Activated effector memory CD4-positive, alpha-beta T cell treated with anti-CD3 and anti-CD28 coated beads, Interleukin-2, amount 50 U/mL, for 16 hours (primary cell): ENCODE measurements around the gene FSTL4.

Experiments
- DNase-seq: peaks from one replicate; pipeline ENCODE4 v3.0.0-alpha.2; 2020

The FSTL4 gene

DNA sequence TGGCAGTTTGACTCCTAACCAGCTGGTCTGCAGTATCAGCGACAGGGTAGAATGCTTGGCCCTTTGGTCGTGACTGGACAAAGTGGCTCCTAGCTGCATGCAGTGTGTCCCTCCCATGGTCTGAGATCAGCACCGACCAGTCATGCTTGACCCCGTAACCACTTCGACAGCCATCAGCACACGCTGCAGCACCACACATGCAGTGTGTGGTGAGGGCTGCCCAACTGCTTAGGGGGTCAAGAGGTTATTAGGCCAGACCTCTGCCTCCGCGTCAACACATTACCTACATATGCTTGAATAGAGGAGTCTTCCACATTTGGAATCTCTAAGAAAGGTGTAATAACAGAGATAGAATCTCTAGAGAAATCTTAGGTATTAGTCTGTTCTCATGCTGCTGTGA is 139.1 kb downstream of the FSTL4 start:
- DNase-seq: no peak

DNA sequence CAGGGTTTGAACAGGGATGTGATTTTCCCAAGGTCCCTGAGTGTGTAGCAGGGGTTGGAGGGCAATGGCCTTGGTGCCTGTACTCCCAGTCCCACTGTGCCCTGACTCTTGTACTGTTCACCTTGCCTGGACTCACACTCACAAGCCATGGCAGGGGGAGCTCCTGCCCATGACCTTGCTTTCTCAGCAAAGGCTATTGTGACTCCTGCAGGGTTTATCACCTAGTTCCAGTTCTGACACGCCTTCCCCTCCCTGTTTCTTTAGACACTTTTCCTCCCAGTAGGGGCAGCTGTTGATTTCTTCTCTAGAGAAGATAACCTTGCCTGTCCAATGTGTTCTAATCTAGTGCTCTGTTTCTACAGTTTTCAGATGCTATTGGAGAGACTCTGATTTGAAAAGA is 139.5 kb downstream of the FSTL4 start:
- DNase-seq: no peak

DNA sequence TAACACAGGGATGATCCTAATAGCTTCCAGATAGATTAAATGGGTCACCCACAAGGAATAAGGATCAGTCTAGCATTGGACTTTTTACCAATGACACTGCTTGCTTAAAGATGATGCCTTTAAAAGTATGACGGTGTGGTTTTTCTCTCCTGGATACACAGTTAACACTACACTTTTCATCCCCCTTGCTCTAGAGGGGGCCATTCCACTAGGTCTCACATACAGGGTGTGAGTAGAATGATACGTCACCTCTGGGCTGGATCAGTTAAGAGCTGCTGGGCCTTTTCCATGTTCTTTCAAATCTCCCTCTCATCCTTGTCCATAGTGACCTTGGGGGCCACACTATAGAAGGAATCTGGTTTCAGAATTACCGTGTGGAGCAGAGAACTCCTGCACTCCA is 140.6 kb downstream of the FSTL4 start:
- DNase-seq: no peak

DNA sequence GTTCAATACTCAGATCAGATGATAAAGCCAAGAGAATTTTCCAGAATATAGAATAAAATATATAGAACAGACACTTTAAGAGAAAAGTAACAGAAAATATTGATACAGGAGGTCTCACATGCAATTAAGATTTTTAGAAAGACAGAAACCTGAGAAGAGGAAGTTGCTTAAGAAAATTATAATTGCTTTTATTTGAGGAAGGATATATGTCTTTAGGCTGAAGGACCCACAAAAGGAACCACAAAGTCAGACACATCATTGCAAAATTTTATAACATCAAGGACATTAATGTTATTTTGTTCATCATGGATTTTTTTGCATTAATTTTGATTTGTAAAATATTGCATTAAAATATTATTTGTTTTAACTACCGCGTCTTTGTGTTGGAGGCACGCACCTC is 141.5 kb downstream of the FSTL4 start:
- no peak for DNase-seq

DNA sequence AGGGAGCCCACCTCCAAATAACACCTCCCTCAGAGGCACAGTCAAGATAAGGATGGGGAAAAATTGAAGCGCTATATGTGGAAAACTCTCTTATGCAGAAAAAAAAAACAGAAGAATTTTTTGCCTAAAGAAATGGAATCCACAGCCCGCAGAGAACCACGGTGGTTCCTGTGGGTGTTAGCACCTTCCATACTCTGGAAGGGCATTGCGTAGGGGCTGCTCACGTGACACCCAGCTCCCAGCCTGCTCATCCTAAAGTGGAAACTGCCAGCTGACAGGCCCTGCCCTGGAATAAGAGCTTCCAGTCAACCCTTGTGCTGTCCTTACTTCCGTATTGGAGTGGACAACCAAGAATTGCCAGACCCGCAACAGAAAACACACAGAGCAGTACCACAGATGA is 142.5 kb downstream of the FSTL4 start:
- no peak for DNase-seq

DNA sequence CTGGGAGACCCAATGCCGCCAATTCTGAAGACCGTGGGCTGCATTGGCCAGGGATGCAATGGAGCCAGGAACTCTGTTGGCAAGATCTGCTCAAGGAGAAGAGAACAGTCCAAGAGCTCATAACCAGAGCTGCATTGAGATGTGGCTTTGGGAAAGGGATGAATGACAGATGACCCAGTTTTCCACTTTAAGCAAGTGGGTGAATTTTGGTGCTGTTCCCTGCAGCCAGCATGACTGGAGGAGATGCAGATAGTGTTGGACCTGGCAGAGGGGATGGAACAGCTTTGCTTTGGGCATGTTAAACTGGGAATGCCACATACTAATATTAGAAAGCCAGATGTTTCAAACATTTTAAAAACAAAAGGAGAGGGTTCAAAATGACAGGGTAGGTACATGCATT is 143.1 kb downstream of the FSTL4 start:
- DNase-seq: no peak

DNA sequence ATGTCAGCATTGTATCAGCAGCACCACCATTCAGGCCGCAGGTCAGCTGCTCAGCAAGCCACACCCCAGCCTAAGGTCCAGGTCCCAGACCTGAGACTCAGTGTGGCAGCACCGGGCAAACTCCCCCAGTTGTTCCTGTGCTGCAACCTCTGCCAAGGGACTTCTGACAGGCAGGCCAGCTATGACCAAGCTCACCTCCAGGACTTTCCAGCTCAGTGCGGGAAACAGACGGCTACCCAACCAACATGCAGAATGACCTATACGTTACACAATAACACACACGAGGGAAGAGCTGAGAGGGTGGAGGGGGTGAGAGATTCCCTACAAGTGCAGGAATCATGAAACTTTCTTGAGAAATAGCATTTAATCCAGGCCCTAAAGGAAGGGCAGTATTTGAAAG is 143.7 kb downstream of the FSTL4 start:
- DNase-seq: no peak

DNA sequence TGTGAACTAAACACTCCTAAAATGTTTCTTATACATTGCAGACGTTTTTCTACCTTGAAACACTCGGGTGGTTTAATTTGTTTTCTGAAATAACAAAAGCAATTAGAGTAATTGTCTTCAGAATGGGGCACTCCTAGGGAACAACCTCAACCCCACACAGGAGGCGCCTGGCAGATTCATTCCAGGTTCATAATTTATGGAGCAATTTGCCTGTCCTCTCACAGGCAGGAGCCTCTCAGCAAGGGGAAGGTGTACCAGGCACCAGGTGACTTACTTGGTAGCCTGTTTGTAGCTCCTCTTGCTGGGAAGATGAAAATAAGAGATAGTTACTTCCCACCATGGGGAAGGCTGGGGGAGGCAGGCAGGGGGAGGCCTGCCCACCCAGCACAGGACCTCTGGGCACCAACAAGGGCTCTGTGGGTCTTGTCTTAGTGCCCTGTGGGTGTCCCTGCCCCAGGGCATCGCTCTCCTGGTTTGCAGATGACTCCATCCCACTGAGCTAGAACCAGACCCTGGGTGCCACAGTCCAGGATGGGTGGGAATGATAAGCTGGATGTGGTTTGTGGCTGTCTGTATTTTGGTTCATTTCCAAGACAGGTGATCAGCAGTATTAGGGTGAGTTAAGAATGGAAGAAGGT is 144.4 kb downstream of the FSTL4 start:
- no peak for DNase-seq

DNA sequence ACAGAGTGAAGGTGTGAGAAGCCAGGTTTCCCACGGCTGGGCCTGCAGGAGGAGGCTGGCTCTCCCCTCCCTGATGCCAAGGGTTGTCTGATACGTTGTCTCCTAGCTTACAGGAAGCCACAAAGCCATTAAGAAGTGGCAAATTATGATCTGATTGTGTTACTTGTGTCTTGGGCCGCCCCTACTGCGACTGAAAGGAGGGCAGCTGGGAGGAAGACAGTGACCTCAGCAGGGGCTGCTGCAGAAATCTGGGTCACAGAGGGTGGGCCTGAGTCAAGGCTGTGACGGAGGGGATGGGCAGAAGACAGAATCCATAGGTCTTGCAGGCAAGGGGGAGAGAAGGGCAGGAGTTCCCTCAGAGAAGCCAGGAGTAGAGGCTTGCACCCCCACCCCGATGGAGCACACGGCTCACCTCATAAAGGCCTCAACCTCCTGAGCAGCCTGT is 145.0 kb downstream of the FSTL4 start:
- no peak for DNase-seq

DNA sequence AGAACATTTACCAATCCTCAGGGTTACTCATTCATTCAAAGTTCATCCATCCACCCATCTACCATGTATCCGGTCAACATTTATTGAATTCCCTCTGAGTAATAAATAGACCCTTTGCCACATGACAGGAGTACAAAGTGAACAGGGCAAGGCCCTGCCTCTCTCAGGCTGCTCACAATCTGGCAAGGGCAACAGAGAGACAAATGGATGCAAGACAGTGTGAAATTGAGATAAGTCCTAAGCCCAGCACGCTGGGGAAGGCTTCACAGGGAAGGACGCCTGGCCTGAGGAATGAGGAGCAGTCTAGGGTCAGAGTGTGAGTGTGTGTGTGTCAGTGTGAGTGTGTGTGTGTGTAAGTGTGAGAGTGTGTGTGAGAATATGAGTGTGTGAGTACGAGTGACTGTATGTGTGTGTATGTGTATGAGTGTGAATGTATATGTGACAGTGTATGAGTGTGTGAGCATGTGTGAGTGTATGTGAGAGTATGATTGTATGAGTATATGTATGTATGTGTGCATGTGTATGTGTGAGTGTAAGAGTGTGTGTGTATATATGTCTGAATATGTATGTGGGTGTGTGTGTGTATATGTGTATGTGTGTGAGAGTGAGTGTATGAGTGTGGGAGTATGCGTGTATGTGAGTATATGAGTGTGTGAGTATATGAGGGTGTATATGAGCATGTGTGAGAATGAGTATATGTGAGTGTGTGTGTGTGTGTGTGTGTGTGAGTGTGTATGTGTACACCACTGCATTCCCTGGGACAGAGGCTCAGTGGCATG is 145.6 kb downstream of the FSTL4 start:
- DNase-seq: no peak

DNA sequence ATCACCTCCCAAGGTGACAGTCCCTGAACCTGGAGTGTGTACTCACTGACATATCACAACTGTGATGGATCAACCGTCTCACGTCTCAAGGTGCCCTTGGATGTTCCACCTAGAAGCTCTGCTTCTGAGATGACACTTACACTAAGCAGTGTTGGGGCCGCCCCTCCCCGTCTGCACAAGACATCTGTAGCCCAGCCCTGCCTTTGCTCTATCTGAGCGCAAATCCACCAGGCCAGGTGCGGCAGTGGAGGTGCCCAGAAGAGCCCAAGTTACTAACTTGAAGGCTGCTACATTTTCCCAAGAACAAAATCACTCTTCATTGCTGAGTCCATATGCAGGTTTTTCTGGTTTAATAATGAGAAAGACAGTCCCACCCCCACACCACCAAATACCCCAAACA is 148.3 kb downstream of the FSTL4 start:
- no peak for DNase-seq

DNA sequence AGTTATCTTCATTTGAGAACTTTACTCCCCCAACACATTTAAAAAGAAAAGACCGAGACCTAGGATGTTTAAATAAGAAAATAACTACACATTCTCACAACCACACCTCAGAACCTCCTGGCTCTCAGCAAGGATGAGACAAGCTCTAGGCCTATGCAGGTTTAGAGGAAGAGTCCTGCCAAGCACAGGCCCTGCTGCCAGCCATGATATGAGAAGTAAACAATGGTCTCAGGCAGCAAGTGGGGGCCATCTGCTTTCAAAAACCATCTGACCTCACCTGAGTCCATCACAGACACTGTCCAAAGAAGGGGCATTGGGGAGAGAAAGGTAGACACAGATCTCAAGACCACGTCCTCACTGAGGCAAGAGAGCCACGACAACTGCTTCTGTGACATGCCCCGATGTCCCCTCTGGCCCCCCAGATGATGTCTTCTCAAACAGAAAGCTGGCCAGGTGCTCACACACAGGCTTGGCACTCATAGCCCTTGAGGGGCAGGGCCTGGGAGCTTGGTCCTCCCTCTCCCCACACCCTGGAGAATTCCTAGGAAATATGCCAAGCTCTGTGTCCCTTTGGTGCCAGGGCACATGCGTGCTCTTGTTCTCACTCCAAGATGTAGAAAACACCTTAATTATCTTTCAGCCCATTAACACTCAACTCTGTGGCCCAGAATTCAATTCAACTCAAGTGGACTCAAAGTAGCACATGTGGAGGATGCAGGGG is 150.4 kb downstream of the FSTL4 start:
- DNase-seq: no peak

DNA sequence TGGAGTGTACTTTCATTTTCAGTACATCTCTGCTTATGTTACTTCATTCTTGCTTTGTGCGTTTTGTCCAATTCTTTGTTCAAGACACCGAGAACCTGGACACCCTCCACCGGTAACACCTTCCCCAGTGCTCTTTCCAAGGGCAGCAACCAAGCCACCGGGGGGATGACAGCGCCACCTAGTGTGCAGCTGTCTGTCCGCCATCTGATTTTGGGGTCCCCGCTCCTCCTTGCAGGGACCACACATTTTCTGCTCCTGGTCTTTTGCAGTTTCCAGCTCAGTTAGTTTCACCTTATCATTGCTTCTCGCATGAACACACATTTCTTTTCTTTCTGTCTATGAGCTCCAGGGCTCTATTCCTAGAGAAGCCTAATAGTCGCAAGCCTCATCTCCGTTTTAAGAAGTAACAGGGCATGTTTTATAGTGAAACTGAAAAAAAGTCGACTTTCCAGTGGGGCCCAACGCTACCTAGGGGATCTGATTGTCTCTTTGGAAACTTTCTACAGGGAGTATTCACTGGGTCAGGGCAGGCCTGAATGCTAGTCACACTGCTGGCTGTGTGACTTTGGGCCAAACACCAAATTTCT is 152.1 kb downstream of the FSTL4 start:
- peak; percentile 74 for DNase-seq

DNA sequence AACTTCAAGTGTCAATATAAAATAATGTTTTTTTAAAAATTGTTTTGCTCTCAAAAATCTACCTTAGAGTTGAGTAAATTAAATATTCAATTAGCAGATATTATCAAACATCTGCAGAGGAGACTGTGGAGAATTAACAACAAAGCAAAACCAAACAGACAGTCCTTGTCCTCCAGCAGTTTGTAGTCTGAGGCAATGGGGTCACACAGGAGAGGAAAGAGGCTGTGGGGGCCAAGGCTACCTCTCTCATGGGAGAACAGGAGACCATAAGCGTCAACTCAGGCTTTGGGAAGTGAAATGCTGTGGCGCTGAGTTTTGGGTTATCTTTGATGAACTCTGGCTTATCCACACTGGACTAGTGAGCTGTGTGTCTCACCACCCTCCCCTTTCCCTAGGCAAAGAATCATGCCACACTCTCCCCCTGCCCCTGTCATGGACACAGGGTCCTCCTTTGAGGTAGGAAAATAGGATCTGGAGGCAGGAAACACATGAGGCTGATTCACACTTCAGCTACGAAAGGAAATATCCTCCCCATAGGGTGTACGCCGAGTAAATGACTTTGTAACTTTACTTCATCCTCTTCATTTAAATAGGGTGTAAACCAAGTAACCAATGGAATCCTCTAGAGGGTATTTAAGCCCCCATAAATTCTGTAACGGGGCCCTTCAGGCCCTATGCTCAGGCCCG is 152.7 kb downstream of the FSTL4 start:
- no peak for DNase-seq

DNA sequence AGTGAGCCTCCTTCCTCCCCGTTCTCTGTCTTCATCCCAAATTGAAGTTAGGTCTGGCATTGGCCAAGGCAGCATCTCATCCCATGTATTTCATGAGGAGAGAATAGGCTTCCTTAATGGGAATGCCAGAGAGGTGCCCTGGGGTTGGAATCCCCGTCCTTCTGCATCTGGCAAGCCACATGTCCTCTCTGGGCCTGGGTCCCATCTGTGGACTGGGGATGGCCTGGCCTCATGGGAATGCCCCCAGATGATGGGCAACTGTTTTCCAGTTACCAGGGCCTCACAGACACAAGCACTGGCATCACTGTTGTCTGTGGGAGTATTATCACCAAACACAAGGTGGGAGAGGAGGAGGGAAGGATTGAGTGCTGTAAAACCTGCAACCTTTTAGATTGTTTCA is 153.9 kb downstream of the FSTL4 start:
- no peak for DNase-seq

DNA sequence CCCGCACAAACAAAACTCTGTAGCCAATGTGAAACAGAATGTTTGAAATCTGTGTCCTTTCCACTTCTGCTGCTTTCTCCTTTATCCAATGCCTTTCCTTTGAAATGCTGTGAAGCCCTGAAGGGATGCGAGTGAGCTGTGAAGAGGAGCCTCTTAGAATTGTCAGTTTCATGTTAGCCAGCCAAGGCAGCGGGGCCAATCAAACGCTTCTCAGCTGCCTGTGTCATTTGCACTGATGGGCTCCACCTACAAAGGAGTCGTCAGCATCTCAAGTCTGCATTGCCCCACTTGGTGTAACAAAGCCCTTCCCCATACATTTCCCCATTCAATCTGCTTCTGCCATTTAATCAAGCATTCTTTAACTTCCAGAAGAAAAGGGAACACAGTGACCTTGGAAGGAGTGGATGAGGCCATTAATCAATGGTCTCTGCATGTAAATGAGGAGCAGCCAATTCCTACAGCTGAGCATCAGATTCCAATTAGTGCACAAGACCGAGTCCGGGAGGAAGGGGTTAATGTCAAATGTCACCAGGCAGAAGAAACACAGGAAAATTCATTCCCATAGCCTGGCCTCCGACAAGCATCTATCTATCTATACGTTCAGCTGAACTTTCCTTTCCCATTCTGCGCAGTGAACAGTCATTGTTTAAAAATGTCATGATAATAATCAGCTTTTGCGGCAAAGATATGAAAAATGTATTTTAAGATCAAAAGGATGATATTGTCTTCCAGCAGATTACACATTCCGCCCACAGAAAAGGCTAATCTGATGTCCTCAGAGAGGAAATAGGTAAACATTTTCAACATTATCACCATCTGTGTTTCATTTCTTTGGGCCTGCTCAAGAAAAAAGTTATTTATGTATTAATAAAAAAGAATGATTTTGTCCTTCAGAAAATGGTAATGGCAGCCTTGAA is 154.6 kb downstream of the FSTL4 start:
- no peak for DNase-seq

DNA sequence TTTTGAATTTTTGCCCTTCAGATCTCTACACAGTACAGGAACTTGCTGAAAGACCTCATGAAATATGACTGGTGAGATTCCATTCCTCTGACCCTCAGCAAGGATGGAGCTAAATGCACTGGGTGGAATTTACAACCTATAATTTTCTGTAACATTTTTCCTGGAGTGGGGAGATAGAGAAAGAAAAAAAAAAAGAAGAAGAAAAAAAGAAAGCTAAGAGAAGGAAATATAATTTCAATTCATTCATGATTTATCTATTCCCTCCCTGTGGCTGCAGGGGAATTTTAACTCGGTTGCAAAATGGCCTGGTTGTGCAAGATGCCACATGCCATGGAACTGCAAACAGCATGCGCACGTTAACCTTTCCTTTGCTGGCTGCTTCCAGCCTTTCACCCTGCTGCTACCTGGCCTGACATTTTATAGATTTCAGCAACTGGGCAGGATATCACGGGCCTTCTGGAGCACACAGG is 155.4 kb downstream of the FSTL4 start:
- DNase-seq: no peak

DNA sequence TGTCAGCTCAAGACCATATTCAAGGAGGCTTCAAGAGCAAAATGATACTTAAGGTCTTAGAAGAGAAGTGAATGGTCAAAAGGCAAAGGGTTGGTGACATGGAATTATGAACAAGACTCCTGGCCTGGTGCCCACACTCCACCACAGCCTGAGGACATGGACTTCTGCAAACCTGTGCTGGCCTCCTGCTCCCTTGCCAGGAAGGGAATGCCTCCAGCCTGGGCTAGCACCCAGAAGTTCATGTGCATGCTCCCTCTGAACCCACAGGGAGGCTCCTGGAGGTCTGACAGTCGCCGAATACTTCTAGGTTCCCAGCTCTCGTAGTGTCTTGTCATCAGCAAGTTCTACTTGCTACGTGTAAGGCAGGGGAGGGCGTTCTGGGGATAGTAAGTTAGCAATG is 156.7 kb downstream of the FSTL4 start:
- DNase-seq: no peak

DNA sequence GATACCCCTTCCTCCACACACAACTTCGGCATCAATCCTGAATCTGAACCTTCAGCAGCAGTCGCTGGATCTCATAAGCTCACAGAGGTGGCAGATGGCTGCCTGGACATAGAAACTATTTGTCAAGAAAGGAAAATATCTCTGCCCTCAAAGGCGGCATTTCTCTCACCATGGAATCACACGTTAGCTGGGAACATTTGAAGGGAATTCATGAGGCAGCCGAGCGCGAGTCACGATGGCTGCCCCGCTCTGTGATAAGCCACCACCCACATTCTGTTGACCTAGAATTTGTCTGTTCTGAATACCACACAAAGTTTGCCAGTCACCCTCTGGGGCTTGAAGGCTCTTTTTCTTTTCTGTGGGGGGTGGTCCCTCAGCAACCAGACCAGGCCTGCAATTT is 157.9 kb downstream of the FSTL4 start:
- DNase-seq: no peak

DNA sequence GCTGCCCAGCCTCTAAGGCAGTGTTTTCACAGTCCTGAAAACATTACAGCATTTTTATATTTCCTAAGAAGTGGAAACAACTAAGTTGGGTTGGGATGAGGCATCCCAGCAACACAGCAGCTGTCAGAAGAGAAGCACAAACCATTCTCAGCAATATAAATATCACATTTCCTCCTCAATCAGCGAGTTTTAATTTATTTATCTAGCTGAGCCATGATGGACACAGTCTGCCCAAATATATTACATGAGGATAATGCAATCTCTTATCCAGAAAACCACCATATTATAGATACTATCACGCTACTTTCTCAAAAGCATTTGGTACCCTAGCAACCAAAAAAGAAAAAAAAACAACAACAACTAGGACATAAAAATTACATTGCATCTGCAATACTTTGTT is 158.5 kb downstream of the FSTL4 start:
- DNase-seq: no peak

DNA sequence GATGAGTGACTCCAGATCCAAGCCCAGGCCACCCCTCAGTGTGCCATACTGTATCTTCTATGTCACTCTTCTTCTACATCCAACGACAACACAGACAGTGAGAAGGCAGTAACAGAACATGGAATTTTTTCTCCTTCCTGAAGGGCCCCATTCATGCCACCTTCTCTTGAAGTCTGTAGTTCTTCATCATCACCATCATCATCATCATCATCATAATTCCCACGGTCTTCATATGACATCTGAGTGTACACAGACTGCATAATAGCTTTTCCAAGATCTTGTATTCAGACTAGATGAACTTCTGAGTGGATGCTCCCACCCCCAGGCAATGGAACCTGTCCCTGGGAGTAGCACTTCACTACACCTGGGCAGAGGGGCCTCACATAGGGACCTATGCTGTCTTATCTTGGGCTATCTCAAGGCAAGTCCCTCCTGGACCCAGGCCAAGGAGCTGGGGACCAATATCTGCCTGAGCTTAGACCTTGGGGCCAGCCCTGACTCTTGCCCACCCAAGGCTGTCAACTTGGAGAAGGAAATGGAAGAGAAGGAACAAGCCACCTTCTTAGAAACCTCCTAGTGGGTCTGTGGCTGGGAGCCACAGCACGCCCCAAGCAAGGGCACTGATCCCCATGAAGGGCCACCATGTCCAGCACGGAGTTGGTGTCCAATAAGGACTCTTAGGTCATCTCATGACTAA is 159.1 kb downstream of the FSTL4 start:
- DNase-seq: no peak
